Brain microvascular endothelial cell (primary cell): Measurements from ENCODE around the gene LAIR1.
"Not testable (repeated sequence)": the region's sequence is repeated elsewhere in the genome, so short reads cannot be mapped to it uniquely, and the experiment has no call there.

ENCODE experiments used
- DNase-seq: peaks from one replicate; pipeline ENCODE4 v3.0.0-alpha.2; 2020
- H3K27ac ChIP-seq: fragments of 250-450 bp; sonication (Bioruptor Pico); 2 replicates; pipeline ENCODE4 v1.5.1; 2020; ENCODE audit warnings: mild to moderate bottlenecking, moderate library complexity
- H3K27me3 ChIP-seq: fragments of 250-450 bp; sonication (Bioruptor Pico); replicated peaks from 2 replicates; pipeline ENCODE4 v1.5.1; 2020; ENCODE audit warnings: mild to moderate bottlenecking
- H3K36me3 ChIP-seq: fragments of 250-450 bp; sonication (Bioruptor Pico); replicated peaks from 2 replicates; pipeline ENCODE4 v1.5.1; 2020; ENCODE audit warnings: mild to moderate bottlenecking
- H3K4me3 ChIP-seq: 2 replicates; pipeline ENCODE4 v1.5.1; 2011; ENCODE audit warnings: low read depth, mild to moderate bottlenecking, control low read depth, low read length, moderate library complexity
- CTCF ChIP-seq: IDR thresholded peaks from 2 replicates; pipeline ENCODE4 v1.5.1; 2011; ENCODE audit warnings: low read depth, mild to moderate bottlenecking, moderate library complexity, low read length, control low read depth, inconsistent platforms; ENCODE audit errors: missing control alignments
- in situ Hi-C: cut with HindIII; loops from 2 replicates; pipeline ENCODE4 v1.10.0; 2017; ENCODE audit warnings: low sequenced_read_pairs, low pct_ligation_motif_present

LAIR1 gene

GRCh38 chr19:54324071-54324470 lies 40.7 kb downstream of the LAIR1 start:
- DNase-seq: no peak
- no peaks in the 10 kb centered on the region for H3K27me3 ChIP-seq
- no peak for TF ChIP-seq CTCF
- H3K36me3 ChIP-seq: no peaks in the 10 kb centered on the region
- in situ Hi-C loops: no loop called here
- no peak overlapping the region for H3K4me3 ChIP-seq
- no peak overlapping the region for H3K27ac ChIP-seq

- H3K4me3 ChIP-seq, H3K36me3 ChIP-seq, H3K27ac ChIP-seq, H3K27me3 ChIP-seq, in situ Hi-C loops: not testable (repeated sequence)
- DNase-seq: peak; percentile 14
Observed at GRCh38 chr19:54322934-54323333, 41.8 kb downstream of the LAIR1 start.

- H3K27me3 ChIP-seq, H3K4me3 ChIP-seq, H3K36me3 ChIP-seq, in situ Hi-C loops, H3K27ac ChIP-seq, DNase-seq: not testable (repeated sequence)
Observed at GRCh38 chr19:54322295-54322694, 42.4 kb downstream of the LAIR1 start.

GRCh38 chr19:54319892-54320670 lies 44.6 kb downstream of the LAIR1 start:
- Histone ChIP-seq H3K36me3 (no peaks in the 10 kb centered on the region), H3K27ac (no peak overlapping the region), H3K27me3 (no peaks in the 10 kb centered on the region), H3K4me3 (no peak overlapping the region)
- no peak for TF ChIP-seq CTCF
- no peak for DNase-seq
- in situ Hi-C loops: no loop called here

- no peak for DNase-seq
Observed at GRCh38 chr19:54319049-54319448, 45.7 kb downstream of the LAIR1 start.

GRCh38 chr19:54317965-54318240 lies 46.8 kb downstream of the LAIR1 start:
- in situ Hi-C loops: no loop called here
- H3K36me3 ChIP-seq: no peaks in the 10 kb centered on the region
- no peaks in the 10 kb centered on the region for H3K27me3 ChIP-seq
- H3K27ac ChIP-seq: no peak overlapping the region
- TF ChIP-seq CTCF: no peak
- H3K4me3 ChIP-seq: no peak overlapping the region
- DNase-seq: no peak

More at GRCh38 chr19:54319049-54319448, 45.7 kb downstream of the LAIR1 start:
- no peak for TF ChIP-seq CTCF
- Histone ChIP-seq H3K36me3 (no peaks in the 10 kb centered on the region), H3K4me3 (no peak overlapping the region), H3K27ac (no peak overlapping the region), H3K27me3 (no peaks in the 10 kb centered on the region)
- in situ Hi-C loops: no loop called here
